Measurements from ENCODE around the gene DGKQ. TPM values are rescaled to one million over a fixed set of nuclear protein-coding genes. Genes with fewer than 3 reads are reported as not detected.

Gene DGKQ
- total RNA-seq, 2 donors from 2014 or later, result 3.1 to 4.8 TPM

GRCh38 chr4:917992-918391 lies 55.4 kb downstream of the DGKQ start:
- no peak overlapping the region for H3K27ac ChIP-seq
- H3K4me3 ChIP-seq, result no peak overlapping the region
- TF ChIP-seq CTCF (IDR thresholded peaks at IDR 0.05), result no peak
- no peaks in the 10 kb centered on the region for H3K36me3 ChIP-seq
- no peaks in the 10 kb centered on the region for H3K27me3 ChIP-seq
- no peaks in the 10 kb centered on the region for H3K4me1 ChIP-seq
- DNase-seq (ENCODE audit: low spot score), result no peak
- H3K9me3 ChIP-seq, result no peaks in the 10 kb centered on the region

- no peaks in the 10 kb centered on the region for H3K9me3 ChIP-seq
- no peaks in the 10 kb centered on the region for H3K4me1 ChIP-seq
- no peak overlapping the region for H3K27ac ChIP-seq
- TF ChIP-seq CTCF (IDR thresholded peaks at IDR 0.05), result no peak
- peaks cover 4% of the 10 kb centered on the region for H3K36me3 ChIP-seq
- no peaks in the 10 kb centered on the region for H3K27me3 ChIP-seq
- no peak overlapping the region for H3K4me3 ChIP-seq
- no peak for DNase-seq (ENCODE audit: low spot score)
Observed at GRCh38 chr4:917466-917865, 55.9 kb downstream of the DGKQ start.

GRCh38 chr4:915595-915994 lies 57.8 kb downstream of the DGKQ start:
- Histone ChIP-seq H3K27me3 (no peaks in the 10 kb centered on the region), H3K9me3 (no peaks in the 10 kb centered on the region), H3K4me1 (no peaks in the 10 kb centered on the region), H3K27ac (no peak overlapping the region), H3K36me3 (peaks cover 23% of the 10 kb centered on the region), H3K4me3 (no peak overlapping the region)
- no peak for TF ChIP-seq CTCF (IDR thresholded peaks at IDR 0.05)
- no peak for DNase-seq (ENCODE audit: low spot score)

- Histone ChIP-seq H3K9me3 (no peaks in the 10 kb centered on the region), H3K4me3 (no peak overlapping the region), H3K27ac (no peak overlapping the region), H3K36me3 (peaks cover 24% of the 10 kb centered on the region), H3K27me3 (no peaks in the 10 kb centered on the region), H3K4me1 (no peaks in the 10 kb centered on the region)
- no peak for DNase-seq (ENCODE audit: low spot score)
- no peak for TF ChIP-seq CTCF (IDR thresholded peaks at IDR 0.05)
Observed at GRCh38 chr4:915041-915474, 58.3 kb downstream of the DGKQ start.

DNA sequence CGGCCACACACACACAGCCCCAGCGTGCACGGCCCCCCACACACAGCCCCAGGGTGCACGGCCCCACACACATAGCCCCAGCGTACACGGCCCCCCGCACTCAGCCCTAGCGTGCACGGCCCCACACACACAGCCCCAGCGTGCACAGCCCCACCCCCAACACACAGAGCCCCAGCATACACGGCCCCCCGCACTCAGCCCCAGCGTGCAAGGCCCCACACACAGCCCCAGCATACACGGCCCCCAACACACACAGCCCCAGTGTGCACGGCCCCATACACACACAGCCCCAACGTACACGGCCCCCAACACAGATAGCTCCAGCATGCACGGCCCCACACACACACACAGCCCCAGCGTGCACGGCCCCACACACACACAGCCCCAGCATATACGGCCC lies 58.8 kb downstream of the DGKQ start:
- Histone ChIP-seq H3K4me1 (no peaks in the 10 kb centered on the region), H3K4me3 (no peak overlapping the region), H3K27me3 (no peaks in the 10 kb centered on the region), H3K36me3 (peaks cover 24% of the 10 kb centered on the region), H3K9me3 (no peaks in the 10 kb centered on the region), H3K27ac (no peak overlapping the region)
- no peak for DNase-seq (ENCODE audit: low spot score)
- no peak for TF ChIP-seq CTCF (IDR thresholded peaks at IDR 0.05)

- H3K4me3 ChIP-seq, result no peak overlapping the region
- no peaks in the 10 kb centered on the region for H3K27me3 ChIP-seq
- DNase-seq (ENCODE audit: low spot score), result no peak
- H3K36me3 ChIP-seq, result peaks cover 24% of the 10 kb centered on the region
- H3K9me3 ChIP-seq, result no peaks in the 10 kb centered on the region
- H3K27ac ChIP-seq, result no peak overlapping the region
- TF ChIP-seq CTCF (IDR thresholded peaks at IDR 0.05), result no peak
- no peaks in the 10 kb centered on the region for H3K4me1 ChIP-seq
Observed at GRCh38 chr4:913280-913618, 60.1 kb downstream of the DGKQ start.
